GM08714 (cell line): ENCODE results near the gene ZNF561.
"Not testable (repeated sequence)": the region's sequence is repeated elsewhere in the genome, so short reads cannot be mapped to it uniquely, and the experiment has no call there.

Source experiments
- H3K4me3 ChIP-seq: fragments of 200-500 bp; sonication (Bioruptor generic); 2 replicates; pipeline ENCODE4 v1.5.1; 2014; ENCODE audit warnings: mild to moderate bottlenecking, low read length, inconsistent platforms
- ZNF274 ChIP-seq: IDR thresholded peaks from 2 replicates; pipeline ENCODE4 v1.6.1; 2012; ENCODE audit warnings: mild to moderate bottlenecking, low read depth, low read length

ZNF561 gene

GRCh38 chr19:9621156-9622037, at the start of gene ZNF561:
Gene ZNF561, minus strand, starts transcription at chr19:9621232. Its CDS starts 1,776 bp downstream, at chr19:9619456.
- peak within 1 kb of the TSS; percentile 70 for H3K4me3 ChIP-seq
- TF ChIP-seq ZNF274, result no peak

GRCh38 chr19:9668544-9668943, 47.5 kb upstream of the ZNF561 start:
- no peak overlapping the region for H3K4me3 ChIP-seq
- TF ChIP-seq ZNF274, result no peak

- no peak overlapping the region for H3K4me3 ChIP-seq
- TF ChIP-seq ZNF274, result no peak
Measured at GRCh38 chr19:9667898-9668297, 46.9 kb upstream of the ZNF561 start.

GRCh38 chr19:9658769-9659168, 37.7 kb upstream of the ZNF561 start:
- TF ChIP-seq ZNF274, result no peak
- no peak overlapping the region for H3K4me3 ChIP-seq

GRCh38 chr19:9653066-9653555, 32.1 kb upstream of the ZNF561 start:
- not testable (repeated sequence) for H3K4me3 ChIP-seq

- H3K4me3 ChIP-seq, result not testable (repeated sequence)
Measured at GRCh38 chr19:9651464-9651863, 30.4 kb upstream of the ZNF561 start.

GRCh38 chr19:9650345-9650744, 29.3 kb upstream of the ZNF561 start:
- H3K4me3 ChIP-seq, result no peak overlapping the region
- no peak for TF ChIP-seq ZNF274

GRCh38 chr19:9645472-9645871, 24.4 kb upstream of the ZNF561 start:
- no peak for TF ChIP-seq ZNF274
- H3K4me3 ChIP-seq, result no peak overlapping the region

GRCh38 chr19:9644472-9644871, 23.4 kb upstream of the ZNF561 start:
- TF ChIP-seq ZNF274, result no peak
- H3K4me3 ChIP-seq, result no peak overlapping the region

GRCh38 chr19:9641810-9642209, 20.8 kb upstream of the ZNF561 start:
- no peak overlapping the region for H3K4me3 ChIP-seq
- no peak for TF ChIP-seq ZNF274

GRCh38 chr19:9640956-9641355, 19.9 kb upstream of the ZNF561 start:
- no peak for TF ChIP-seq ZNF274
- no peak overlapping the region for H3K4me3 ChIP-seq

GRCh38 chr19:9636018-9636417, 15.0 kb upstream of the ZNF561 start:
- H3K4me3 ChIP-seq, result no peak overlapping the region
- TF ChIP-seq ZNF274, result no peak

- no peak for TF ChIP-seq ZNF274
- H3K4me3 ChIP-seq, result no peak overlapping the region
Measured at GRCh38 chr19:9627856-9628255, 6.8 kb upstream of the ZNF561 start.

GRCh38 chr19:9622531-9622930, 1.5 kb upstream of the ZNF561 start:
- H3K4me3 ChIP-seq, result peak overlapping the region; percentile 28; the same call in 1 of the 2 replicates
- TF ChIP-seq ZNF274, result no peak

GRCh38 chr19:9620842-9621155, 233 bp downstream of the ZNF561 start:
- H3K4me3 ChIP-seq, result peak overlapping the region; percentile 70
- TF ChIP-seq ZNF274, result no peak

GRCh38 chr19:9615844-9616243, 5.2 kb downstream of the ZNF561 start:
- TF ChIP-seq ZNF274, result no peak
- H3K4me3 ChIP-seq, result no peak overlapping the region
